ENCODE results near the gene TAS2R13.

TAS2R13 gene

GRCh38 chr12:10873378-10873777 lies 36.0 kb downstream of the TAS2R13 start:
- no peak overlapping the region for H3K4me3 ChIP-seq (ENCODE audit: low read length in 2 of 2)
- peaks cover 0 to 4% of the 10 kb centered on the region in 2 donors for H3K36me3 ChIP-seq (ENCODE audit: control insufficient read depth in 2 of 2, insufficient read depth in 2 of 2, low read length in 2 of 2)
- H3K4me1 ChIP-seq (ENCODE audit: control insufficient read depth, insufficient read depth, low read length): no peaks in the 10 kb centered on the region
- H3K27me3 ChIP-seq (ENCODE audit: control insufficient read depth in 1 of 2, insufficient read depth in 2 of 2, low read length in 2 of 2): no peaks in the 10 kb centered on the region
- no peak overlapping the region for H3K9ac ChIP-seq (ENCODE audit: low read length in 2 of 2)
- no peaks in the 10 kb centered on the region for H3K9me3 ChIP-seq (ENCODE audit: control insufficient read depth in 2 of 2, low read length in 2 of 2)
- no peak overlapping the region for H3K27ac ChIP-seq (ENCODE audit: low read length)

GRCh38 chr12:10867381-10867780 lies 42.0 kb downstream of the TAS2R13 start:
- H3K9me3 ChIP-seq (ENCODE audit: control insufficient read depth in 2 of 2, low read length in 2 of 2): no peaks in the 10 kb centered on the region
- H3K27ac ChIP-seq (ENCODE audit: low read length): no peak overlapping the region

GRCh38 chr12:10863512-10864218 lies 45.7 kb downstream of the TAS2R13 start:
- Histone ChIP-seq H3K9ac (ENCODE audit: low read length in 2 of 2) (no peak overlapping the region), H3K4me3 (ENCODE audit: low read length in 2 of 2) (no peak overlapping the region), H3K27me3 (ENCODE audit: control insufficient read depth in 1 of 2, insufficient read depth in 2 of 2, low read length in 2 of 2) (no peaks in the 10 kb centered on the region), H3K4me1 (ENCODE audit: control insufficient read depth, insufficient read depth, low read length) (no peaks in the 10 kb centered on the region), H3K9me3 (ENCODE audit: control insufficient read depth in 2 of 2, low read length in 2 of 2) (no peaks in the 10 kb centered on the region), H3K36me3 (ENCODE audit: control insufficient read depth in 2 of 2, insufficient read depth in 2 of 2, low read length in 2 of 2) (peaks cover 4 to 5% of the 10 kb centered on the region in 2 donors), H3K27ac (ENCODE audit: low read length) (no peak overlapping the region)

More at GRCh38 chr12:10867381-10867780, 42.0 kb downstream of the TAS2R13 start:
- Histone ChIP-seq H3K36me3 (ENCODE audit: control insufficient read depth in 2 of 2, insufficient read depth in 2 of 2, low read length in 2 of 2) (no peaks in the 10 kb centered on the region), H3K27me3 (ENCODE audit: control insufficient read depth in 1 of 2, insufficient read depth in 2 of 2, low read length in 2 of 2) (no peaks in the 10 kb centered on the region), H3K4me3 (ENCODE audit: low read length in 2 of 2) (no peak overlapping the region), H3K4me1 (ENCODE audit: control insufficient read depth, insufficient read depth, low read length) (no peaks in the 10 kb centered on the region), H3K9ac (ENCODE audit: low read length in 2 of 2) (no peak overlapping the region)

- Histone ChIP-seq H3K9me3 (ENCODE audit: control insufficient read depth in 2 of 2, low read length in 2 of 2) (peaks cover 0 to 3% of the 10 kb centered on the region in 2 donors), H3K27ac (ENCODE audit: low read length) (no peak overlapping the region), H3K27me3 (ENCODE audit: control insufficient read depth in 1 of 2, insufficient read depth in 2 of 2, low read length in 2 of 2) (no peaks in the 10 kb centered on the region), H3K4me3 (ENCODE audit: low read length in 2 of 2) (no peak overlapping the region), H3K9ac (ENCODE audit: low read length in 2 of 2) (no peak overlapping the region), H3K36me3 (ENCODE audit: control insufficient read depth in 2 of 2, insufficient read depth in 2 of 2, low read length in 2 of 2) (peaks cover 4 to 5% of the 10 kb centered on the region in 2 donors), H3K4me1 (ENCODE audit: control insufficient read depth, insufficient read depth, low read length) (no peaks in the 10 kb centered on the region)
These were observed 48.0 kb downstream of the TAS2R13 start for GRCh38 chr12:10861366-10861765.

Measured in stomach smooth muscle (tissue), 2 donors.